Left cardiac atrium (tissue), 4 donors: ENCODE data around the gene IQCF5. TPM values are rescaled to one million over a fixed set of nuclear protein-coding genes. Genes with fewer than 3 reads are reported as not detected.
"Not testable (repeated sequence)": the region's sequence is repeated elsewhere in the genome, so short reads cannot be mapped to it uniquely, and the experiment has no call there.

ENCODE experiments used
- ATAC-seq, 2 donors: fragments of 200-7000 bp; cut with Tn5 transposase; one replicate each; pipeline ENCODE4 v1.9.1; 2020; ENCODE audit warnings: mild to moderate bottlenecking in 2 of 2, moderate library complexity in 2 of 2
- DNase-seq: peaks from one replicate; pipeline ENCODE4 v3.0.0-alpha.2; 2020
- intact Hi-C, 2 donors: fragments of 100-400 bp; cut with DNase I; formaldehyde crosslinking; loops; one replicate each; pipeline versions ENCODE4 v1.14.1 to v1.15.1; 2022 to 2023
- total RNA-seq, 2 donors: library from RNA; stranded (reverse); fragmentation: NEBNext Ultra II Directional; extraction: Animal tissue kit (Norgen Biotek cat#: 25700); gene quantifications; one replicate each; pipeline ENCODE4 v1.2.1, GENCODE V29; 2021
- donor health status: DM: no; HTN: yes; CAD: no.
- donor health status: DM: no; HTN: yes; CAD: no; lungs with severe emphysema.
- donor health status: DM: yes; HTN: yes; CAD: no.
- donor health status: Dilated cardiomyopathy.

IQCF5 gene
- total RNA-seq, 2 donors from 2014 or later = not detected

DNA sequence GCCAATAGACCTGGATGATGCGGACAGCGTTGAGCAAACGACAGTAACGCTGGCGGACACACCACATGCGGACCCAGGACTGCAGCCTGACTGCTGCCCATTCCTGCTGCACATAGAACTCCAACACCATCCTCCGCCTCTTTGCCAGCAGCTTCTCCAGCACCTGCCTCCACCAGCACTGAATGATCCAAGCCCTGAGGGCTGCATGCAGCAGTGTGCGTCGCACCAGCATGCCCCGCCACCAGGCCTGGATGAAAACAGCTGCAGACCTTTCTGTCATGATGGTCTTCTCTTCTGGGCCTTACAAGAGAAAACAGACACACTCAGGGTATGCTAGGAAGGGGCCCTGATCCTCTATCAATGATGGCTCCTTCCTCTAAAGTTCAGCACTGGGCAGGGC, 1.5 kb downstream of the IQCF5 start:
- DNase-seq (no peak), ATAC-seq (no peak)
- intact Hi-C loops = no loop called here

DNA sequence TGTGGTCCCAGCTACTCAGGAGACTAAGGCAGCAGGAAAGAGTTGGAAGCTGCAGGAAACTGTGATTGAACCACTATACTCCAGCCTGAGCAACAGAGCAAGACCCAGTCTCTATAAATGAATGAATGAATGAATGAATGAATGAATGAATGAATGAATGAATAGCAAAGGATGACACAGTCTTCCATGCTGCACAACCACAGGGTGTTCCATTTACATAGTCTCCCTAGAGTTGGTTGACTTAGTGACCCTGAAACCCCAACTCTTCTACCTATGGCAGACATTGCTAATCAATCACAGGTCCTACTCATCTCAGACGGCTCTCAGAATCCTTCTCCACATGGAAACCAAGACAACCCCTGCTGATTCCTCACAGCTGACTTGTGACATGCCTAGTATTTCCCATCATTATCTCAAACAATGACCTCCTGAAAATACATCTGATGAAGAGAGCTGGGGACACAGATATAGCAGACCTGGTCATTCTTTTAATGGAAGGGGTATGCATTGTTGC, 2.1 kb downstream of the IQCF5 start:
- DNase-seq = no peak
- ATAC-seq = no peak
- intact Hi-C loops = no loop called here

DNA sequence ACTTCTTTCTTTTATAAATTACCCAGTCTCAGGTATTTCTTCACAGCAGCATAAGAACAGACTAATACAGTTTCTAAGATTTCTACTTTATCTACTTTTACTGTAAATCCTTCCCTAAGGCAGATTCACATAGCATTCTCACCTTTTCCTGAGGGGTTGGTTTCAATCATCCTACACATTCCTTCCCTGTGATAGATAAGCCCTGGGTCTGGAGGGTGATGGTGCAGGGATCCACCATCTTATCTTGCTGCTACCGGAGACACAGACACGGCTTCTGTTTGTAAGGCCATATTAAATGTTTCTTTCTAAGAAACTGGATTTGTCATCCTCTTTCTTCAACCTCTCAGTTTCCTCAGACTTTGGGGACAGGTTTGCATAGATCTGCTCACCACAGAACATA, 6.1 kb downstream of the IQCF5 start:
- ATAC-seq (no peak), DNase-seq (no peak)
- intact Hi-C loops = no loop called here

DNA sequence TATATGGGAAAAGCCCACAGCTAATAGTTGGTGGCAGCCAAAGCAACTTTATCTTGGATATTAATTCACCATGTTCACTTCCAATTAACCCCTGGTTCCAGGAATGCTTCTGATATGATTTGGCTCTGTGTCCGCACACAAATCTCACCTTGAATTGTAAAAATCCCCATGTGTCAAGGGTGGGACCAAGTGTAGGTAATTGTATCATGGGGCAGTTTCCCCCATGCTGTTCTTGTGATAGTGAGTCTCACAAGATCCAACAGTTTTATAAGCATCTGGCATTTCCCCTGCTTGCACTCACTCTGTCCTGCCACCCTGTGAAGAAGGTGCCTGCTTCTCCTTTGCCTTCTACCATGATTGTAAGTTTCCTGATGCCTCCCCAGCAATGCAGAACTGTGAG, 6.5 kb downstream of the IQCF5 start:
- DNase-seq, ATAC-seq, intact Hi-C loops: not testable (repeated sequence)

DNA sequence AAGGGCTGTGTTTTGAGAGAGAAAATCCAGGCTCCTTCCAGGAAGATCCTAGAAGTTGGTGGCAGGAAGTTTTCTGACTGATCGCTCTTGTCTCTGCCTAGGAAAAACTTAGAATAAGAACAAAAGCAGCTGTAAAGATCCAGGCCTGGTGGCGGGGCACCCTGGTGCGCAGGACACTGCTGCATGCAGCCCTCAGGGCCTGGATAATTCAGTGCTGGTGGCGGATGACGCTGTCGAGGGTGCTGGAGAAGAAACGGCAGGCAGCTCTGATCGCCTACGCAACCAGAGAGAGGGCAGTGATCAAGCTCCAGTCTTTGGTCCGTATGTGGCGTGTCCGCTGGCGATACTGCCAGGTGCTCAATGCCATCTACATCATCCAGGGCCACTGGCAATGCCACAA, 12.5 kb downstream of the IQCF5 start:
- intact Hi-C loops = no loop called here
- ATAC-seq (no peak), DNase-seq (no peak)

DNA sequence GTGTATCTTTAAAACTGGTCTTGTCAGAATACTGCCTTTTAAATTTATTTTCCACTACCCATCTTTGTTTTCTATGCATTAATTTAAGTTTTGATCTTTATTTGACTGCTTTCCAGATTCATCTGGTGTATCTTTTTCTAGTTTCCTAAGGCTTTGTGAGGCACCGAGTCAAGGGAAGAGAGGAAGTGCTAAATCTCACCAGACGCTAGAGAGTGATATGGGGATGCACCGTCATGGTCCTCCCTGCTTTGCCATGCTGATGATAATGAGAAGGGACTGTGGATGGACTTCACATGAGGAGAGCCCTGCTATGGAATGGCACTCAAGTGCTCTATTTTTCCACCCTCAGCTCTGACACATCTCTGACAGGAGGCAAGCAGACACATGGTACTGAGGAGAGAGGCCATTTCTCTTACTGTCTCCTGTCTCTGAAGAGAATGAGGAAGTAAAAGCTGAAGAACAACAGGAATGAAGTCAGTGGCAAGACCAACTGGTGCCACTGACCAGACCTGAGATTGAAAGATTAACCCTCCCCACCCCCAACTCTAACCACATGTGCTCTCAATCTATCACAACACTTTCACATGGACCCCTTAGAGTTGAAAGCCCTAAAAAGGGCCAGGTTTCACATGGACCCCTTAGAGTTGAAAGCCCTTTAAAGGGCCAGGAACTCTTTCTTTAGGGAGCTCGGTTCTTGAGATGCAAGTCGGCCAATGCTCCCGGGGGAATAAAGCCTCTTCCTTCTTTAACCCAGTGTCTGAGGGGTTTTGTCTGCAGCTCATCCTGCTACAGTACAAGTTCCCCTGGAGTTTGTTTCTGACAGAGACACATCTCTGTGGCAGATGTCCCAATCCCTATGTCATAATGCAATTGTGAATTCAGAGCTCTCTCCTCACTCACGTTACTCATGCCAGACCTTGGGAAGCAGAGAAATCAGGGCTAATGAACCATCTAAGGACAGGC, 14.4 kb downstream of the IQCF5 start, which contains the start of gene IQCF2:
Gene IQCF2, plus strand, starts transcription at position 913 of the 963 bp plus-strand sequence. CDS start 52 bp downstream, outside the sequence.
- ATAC-seq (no peak), DNase-seq (no peak)
- intact Hi-C loops = loop anchor here in 1 of 2 donors (1.0 kb wide), 1 partner anchor 12 kb away; no protein-coding TSS in a partner anchor

DNA sequence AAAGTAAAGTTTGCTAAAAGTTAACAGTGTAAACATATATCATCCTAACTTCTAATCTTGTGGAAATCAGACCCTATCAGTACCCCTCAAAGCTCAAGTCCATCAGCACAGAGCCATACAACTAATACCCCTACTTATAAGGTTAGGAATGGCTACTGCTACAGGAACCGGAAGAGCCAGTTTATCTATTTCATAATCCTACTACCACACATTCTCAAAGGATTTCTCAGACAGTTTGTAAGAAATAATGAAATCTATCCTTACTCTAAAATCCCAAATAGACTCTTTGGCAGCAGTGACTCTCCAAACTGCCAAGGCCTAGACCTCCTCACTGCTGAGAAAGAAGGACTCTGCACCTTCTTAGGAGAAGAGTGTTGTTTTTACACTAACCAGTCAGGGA, 20.0 kb downstream of the IQCF5 start:
- intact Hi-C loops, DNase-seq, ATAC-seq: not testable (repeated sequence)

DNA sequence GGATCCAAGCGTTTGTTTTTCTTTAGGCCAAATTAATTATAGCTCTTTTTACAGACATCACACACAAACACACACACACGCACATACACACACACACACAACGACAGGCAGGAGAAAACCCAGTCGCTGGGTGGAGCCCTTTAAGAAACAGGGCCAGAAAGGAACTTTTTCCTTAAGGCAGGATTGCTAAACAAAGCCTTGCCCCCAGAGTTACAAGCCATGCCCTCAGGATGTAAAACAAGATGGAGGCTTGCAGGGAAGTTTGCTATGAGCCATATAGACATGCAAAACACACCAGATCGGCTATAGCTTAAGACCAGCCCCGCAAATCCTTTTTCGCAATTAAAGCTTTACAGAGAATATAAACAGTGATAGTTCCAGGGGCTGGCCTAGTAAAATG, 30.3 kb downstream of the IQCF5 start:
- ATAC-seq (no peak), DNase-seq (no peak)
- intact Hi-C loops = no loop called here

DNA sequence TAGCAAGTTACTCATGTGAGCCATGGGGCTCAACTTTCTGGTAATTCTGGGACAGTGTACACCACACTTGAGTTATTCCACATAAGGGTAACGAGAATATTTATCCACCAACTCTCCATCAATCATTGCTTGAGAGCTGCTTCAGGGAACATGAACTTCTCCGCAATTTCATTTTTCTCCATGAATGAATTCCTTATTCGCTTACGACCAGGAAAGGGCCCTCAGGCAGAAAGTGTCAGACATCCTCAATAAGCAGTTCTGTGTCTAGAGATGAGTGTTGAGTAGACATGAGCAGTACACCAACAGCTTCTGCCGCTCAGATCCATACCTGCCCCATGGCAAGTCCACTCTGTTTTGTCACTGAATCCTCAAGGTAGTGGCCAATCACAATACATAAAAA, 38.8 kb downstream of the IQCF5 start:
- no peak for DNase-seq
- no peak for ATAC-seq
- intact Hi-C loops = no loop called here

DNA sequence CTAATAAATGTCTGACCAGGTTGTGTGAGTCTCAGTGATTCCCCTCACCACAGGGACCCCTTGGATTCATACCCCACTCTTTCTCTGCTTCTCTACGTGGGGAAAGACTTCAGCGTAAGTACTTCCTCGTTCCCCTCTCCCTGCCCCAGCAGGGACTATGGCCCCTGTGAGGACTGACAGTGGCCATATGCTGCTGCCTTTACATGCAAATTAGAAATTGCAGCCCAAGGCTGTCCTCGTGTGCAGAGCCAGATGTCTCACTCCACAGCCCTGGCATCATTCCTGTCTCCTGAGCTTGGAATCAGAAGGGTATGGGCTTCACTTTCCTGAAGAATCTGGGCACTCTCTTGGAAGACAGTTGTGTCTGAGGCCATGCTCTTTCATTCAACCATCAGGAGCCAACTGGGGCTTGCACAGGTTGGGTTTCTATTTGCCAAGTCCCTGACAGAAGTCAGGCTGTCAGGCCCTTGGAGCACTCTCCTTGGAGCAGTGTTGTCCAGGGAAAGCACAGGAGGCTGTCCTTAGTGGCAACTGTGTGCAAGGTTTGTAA, 44.5 kb downstream of the IQCF5 start:
- intact Hi-C loops = no loop called here
- ATAC-seq (no peak), DNase-seq (no peak)

DNA sequence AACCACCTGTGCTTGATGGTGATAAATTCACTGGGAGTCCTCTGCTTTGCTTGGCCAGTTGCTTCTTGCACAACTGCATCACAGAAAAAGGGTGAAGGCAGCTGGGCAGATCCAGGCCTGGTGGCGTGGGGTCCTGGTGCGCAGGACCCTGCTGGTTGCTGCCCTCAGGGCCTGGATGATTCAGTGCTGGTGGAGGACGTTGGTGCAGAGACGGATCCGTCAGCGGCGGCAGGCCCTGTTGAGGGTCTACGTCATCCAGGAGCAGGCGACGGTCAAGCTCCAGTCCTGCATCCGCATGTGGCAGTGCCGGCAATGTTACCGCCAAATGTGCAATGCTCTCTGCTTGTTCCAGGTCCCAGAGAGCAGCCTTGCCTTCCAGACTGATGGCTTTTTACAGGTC, 45.1 kb downstream of the IQCF5 start:
- no peak for DNase-seq
- intact Hi-C loops = no loop called here
- ATAC-seq = no peak

DNA sequence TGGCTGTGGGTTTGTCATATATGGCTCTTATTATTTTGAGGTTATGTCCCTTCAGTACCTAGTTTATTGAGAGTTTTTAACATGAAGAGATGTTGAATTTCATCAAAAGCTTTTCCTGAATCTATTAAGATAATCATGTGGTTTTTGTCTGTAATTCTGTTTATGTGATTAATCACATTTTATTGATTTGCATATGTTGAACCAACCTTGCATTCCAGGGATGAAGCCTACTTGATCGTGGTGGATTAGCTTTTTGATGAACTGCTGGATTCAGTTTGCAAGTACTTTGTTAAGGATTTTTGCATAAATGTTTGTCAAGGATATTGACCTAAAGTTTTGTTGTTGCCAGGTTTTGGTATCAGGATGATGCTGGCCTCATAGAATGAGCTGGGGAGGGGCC, 47.1 kb downstream of the IQCF5 start:
- ATAC-seq = no peak
- intact Hi-C loops = no loop called here
- DNase-seq = no peak

Other genes starting within 250 kb of the IQCF5 start
- 10 to 100 TPM; 44.1 TPM for gene TEX264, start 204.3 kb downstream of the IQCF5 start, total RNA-seq
- under 1 TPM; 0.15 to 0.50 TPM for gene GRM2, start 168.5 kb downstream of the IQCF5 start, total RNA-seq
- gene IQCF6, start 96.4 kb downstream of the IQCF5 start, total RNA-seq = not detected
- not detected for gene IQCF2, start 14.0 kb downstream of the IQCF5 start, total RNA-seq
- not detected for gene IQCF1, start 27.8 kb upstream of the IQCF5 start, total RNA-seq
- gene RRP9, start 66.3 kb upstream of the IQCF5 start, total RNA-seq = 10 to 100 TPM in 1 of 2 donors, 1 to 10 TPM in 1; 8.9 to 17.2 TPM
- 10 to 100 TPM; 13.2 to 13.4 TPM for gene PARP3, start 66.8 kb upstream of the IQCF5 start, total RNA-seq
- under 1 TPM in 1 of 2 donors, not detected in 1; 0.53 TPM for gene GPR62, start 79.8 kb upstream of the IQCF5 start, total RNA-seq
- gene PCBP4, start 91.9 kb upstream of the IQCF5 start, total RNA-seq = 10 to 100 TPM; 49.1 to 68.3 TPM
- gene ABHD14B, start 98.4 kb upstream of the IQCF5 start, total RNA-seq = 10 to 100 TPM; 22.0 to 22.1 TPM
- 10 to 100 TPM; 18.1 to 18.3 TPM for gene ABHD14A, start 99.5 kb upstream of the IQCF5 start, total RNA-seq
- gene ACY1, start 107.9 kb upstream of the IQCF5 start, total RNA-seq = 10 to 100 TPM; 21.8 to 24.8 TPM
- 100 to 1,000 TPM; 586 to 682 TPM for gene RPL29, start 120.3 kb upstream of the IQCF5 start, total RNA-seq
- gene DUSP7, start 181.0 kb upstream of the IQCF5 start, total RNA-seq = 10 to 100 TPM; 24.6 to 39.3 TPM